Measurements from ENCODE around the gene AKR1E2. TPM values are rescaled to one million over a fixed set of nuclear protein-coding genes. Genes with fewer than 3 reads are reported as not detected.

Gene AKR1E2
- total RNA-seq, 3 donors from 2014 or later (not counting 1 experiment from before 2014, with no cell fraction given) = 0.56 to 4.0 (median 3.7) TPM

GRCh38 chr10:4844864-4845263 is 18.9 kb downstream of the AKR1E2 start:
- Histone ChIP-seq H3K4me1 (ENCODE audit: control insufficient read depth, insufficient read depth, low read length) (peaks cover 4% of the 10 kb centered on the region), H3K36me3 (ENCODE audit: control insufficient read depth, insufficient read depth, low read length) (no peaks in the 10 kb centered on the region), H3K4me3 (ENCODE audit: low read length) (no peak overlapping the region), H3K27ac (ENCODE audit: low read length) (no peak overlapping the region), H3K9me3 (ENCODE audit: control insufficient read depth, insufficient read depth, low read length) (no peaks in the 10 kb centered on the region), H3K27me3 (ENCODE audit: control insufficient read depth, insufficient read depth, low read length) (no peaks in the 10 kb centered on the region)
- H3K4me3 Mint-ChIP-seq = no peak overlapping the region
- ATAC-seq (no peak), DNase-seq (no peak)
- no peak overlapping the region for H3K27ac Mint-ChIP-seq
- peaks cover 4 to 7% of the 10 kb centered on the region in 2 donors for H3K27me3 Mint-ChIP-seq (ENCODE audit: low read depth in 2 of 2)
- no peaks in the 10 kb centered on the region for H3K9me3 Mint-ChIP-seq
- H3K36me3 Mint-ChIP-seq = no peaks in the 10 kb centered on the region
- intact Hi-C loops (cut with micrococcal nuclease) = loop anchor here (5.0 kb wide), 1 partner anchor 247 kb away; the partner anchor contains the start of gene AKR1C3
- H3K4me1 Mint-ChIP-seq = peaks cover 0 to 11% of the 10 kb centered on the region in 2 donors
- WGBS (ENCODE audit: insufficient coverage) = 96% methylated on average over 25 of the region's 25 CpGs
- TF ChIP-seq CTCF (IDR thresholded peaks at IDR 0.05) = no peak

GRCh38 chr10:4845766-4846165 is 19.8 kb downstream of the AKR1E2 start:
- H3K4me3 ChIP-seq (ENCODE audit: low read length) = no peak overlapping the region
- Mint-ChIP-seq H3K9me3 (no peaks in the 10 kb centered on the region), H3K4me1 (peaks cover 0 to 13% of the 10 kb centered on the region in 2 donors), H3K4me3 (no peak overlapping the region), H3K27ac (no peak overlapping the region), H3K27me3 (ENCODE audit: low read depth in 2 of 2) (peaks cover 4 to 7% of the 10 kb centered on the region in 2 donors), H3K36me3 (no peaks in the 10 kb centered on the region)
- H3K36me3 ChIP-seq (ENCODE audit: control insufficient read depth, insufficient read depth, low read length) = no peaks in the 10 kb centered on the region
- H3K4me1 ChIP-seq (ENCODE audit: control insufficient read depth, insufficient read depth, low read length) = peaks cover 4% of the 10 kb centered on the region
- intact Hi-C loops (cut with micrococcal nuclease) = loop anchor here (5.0 kb wide), 1 partner anchor 247 kb away; the partner anchor contains the start of gene AKR1C3
- H3K9me3 ChIP-seq (ENCODE audit: control insufficient read depth, insufficient read depth, low read length) = no peaks in the 10 kb centered on the region
- no peak for ATAC-seq
- no peak for DNase-seq
- H3K27me3 ChIP-seq (ENCODE audit: control insufficient read depth, insufficient read depth, low read length) = no peaks in the 10 kb centered on the region
- no peak for TF ChIP-seq CTCF (IDR thresholded peaks at IDR 0.05)
- WGBS (ENCODE audit: insufficient coverage) = 94% methylated on average over 11 of the region's 11 CpGs
- no peak overlapping the region for H3K27ac ChIP-seq (ENCODE audit: low read length)

GRCh38 chr10:4846775-4847174 is 20.8 kb downstream of the AKR1E2 start:
- DNase-seq (no peak), ATAC-seq (no peak)
- H3K27me3 Mint-ChIP-seq (ENCODE audit: low read depth in 2 of 2) = peaks cover 4 to 7% of the 10 kb centered on the region in 2 donors
- intact Hi-C loops (cut with micrococcal nuclease) = loop anchor here (5.0 kb wide), 1 partner anchor 246 kb away; the partner anchor contains the start of gene AKR1C3
- H3K4me3 ChIP-seq (ENCODE audit: low read length) = no peak overlapping the region
- no peak overlapping the region for H3K27ac Mint-ChIP-seq
- WGBS (ENCODE audit: insufficient coverage) = 82% methylated on average over 5 of the region's 5 CpGs
- no peak overlapping the region for H3K4me3 Mint-ChIP-seq
- H3K9me3 ChIP-seq (ENCODE audit: control insufficient read depth, insufficient read depth, low read length) = no peaks in the 10 kb centered on the region
- TF ChIP-seq CTCF (IDR thresholded peaks at IDR 0.05) = no peak
- peaks cover 4% of the 10 kb centered on the region for H3K4me1 ChIP-seq (ENCODE audit: control insufficient read depth, insufficient read depth, low read length)
- H3K27ac ChIP-seq (ENCODE audit: low read length) = no peak overlapping the region
- H3K4me1 Mint-ChIP-seq = peaks cover 0 to 13% of the 10 kb centered on the region in 2 donors
- no peaks in the 10 kb centered on the region for H3K36me3 ChIP-seq (ENCODE audit: control insufficient read depth, insufficient read depth, low read length)
- H3K36me3 Mint-ChIP-seq = no peaks in the 10 kb centered on the region
- H3K27me3 ChIP-seq (ENCODE audit: control insufficient read depth, insufficient read depth, low read length) = no peaks in the 10 kb centered on the region
- H3K9me3 Mint-ChIP-seq = no peaks in the 10 kb centered on the region
